ENCODE results near the gene UNK.
"Not testable (repeated sequence)": the region's sequence is repeated elsewhere in the genome, so short reads cannot be mapped to it uniquely, and the experiment has no call there.

UNK gene

GRCh38 chr17:75849279-75849646 lies 64.7 kb downstream of the UNK start:
- Histone ChIP-seq H3K4me3 (ENCODE audit: low read length) (no peak overlapping the region), H3K36me3 (ENCODE audit: control insufficient read depth, insufficient read depth, low read length) (peaks cover 39% of the 10 kb centered on the region), H3K27me3 (ENCODE audit: control insufficient read depth, insufficient read depth, low read length) (no peaks in the 10 kb centered on the region), H3K9ac (ENCODE audit: low read length) (peak overlapping the region; percentile 0), H3K9me3 (ENCODE audit: control insufficient read depth, low read length) (no peaks in the 10 kb centered on the region), H3K4me1 (ENCODE audit: control insufficient read depth, insufficient read depth, low read length) (peaks cover 54% of the 10 kb centered on the region)

- H3K9me3 ChIP-seq (ENCODE audit: control insufficient read depth, low read length): no peaks in the 10 kb centered on the region
- H3K36me3 ChIP-seq (ENCODE audit: control insufficient read depth, insufficient read depth, low read length): peaks cover 39% of the 10 kb centered on the region
- peaks cover 53% of the 10 kb centered on the region for H3K4me1 ChIP-seq (ENCODE audit: control insufficient read depth, insufficient read depth, low read length)
- no peak overlapping the region for H3K9ac ChIP-seq (ENCODE audit: low read length)
- H3K4me3 ChIP-seq (ENCODE audit: low read length): no peak overlapping the region
- H3K27me3 ChIP-seq (ENCODE audit: control insufficient read depth, insufficient read depth, low read length): no peaks in the 10 kb centered on the region
These were observed 65.1 kb downstream of the UNK start for GRCh38 chr17:75849724-75850123.

- Histone ChIP-seq H3K27me3 (ENCODE audit: control insufficient read depth, insufficient read depth, low read length) (no peaks in the 10 kb centered on the region), H3K4me3 (ENCODE audit: low read length) (no peak overlapping the region), H3K9ac (ENCODE audit: low read length) (no peak overlapping the region), H3K36me3 (ENCODE audit: control insufficient read depth, insufficient read depth, low read length) (peaks cover 39% of the 10 kb centered on the region), H3K4me1 (ENCODE audit: control insufficient read depth, insufficient read depth, low read length) (peaks cover 40% of the 10 kb centered on the region), H3K9me3 (ENCODE audit: control insufficient read depth, low read length) (no peaks in the 10 kb centered on the region)
These were observed 66.5 kb downstream of the UNK start for GRCh38 chr17:75850928-75851692.

GRCh38 chr17:75851693-75851991 lies 67.0 kb downstream of the UNK start:
- H3K9me3 ChIP-seq (ENCODE audit: control insufficient read depth, low read length); H3K4me3 ChIP-seq (ENCODE audit: low read length); H3K27me3 ChIP-seq (ENCODE audit: control insufficient read depth, insufficient read depth, low read length); H3K9ac ChIP-seq (ENCODE audit: low read length): not testable (repeated sequence)
- Histone ChIP-seq H3K36me3 (ENCODE audit: control insufficient read depth, insufficient read depth, low read length) (peaks cover 38% of the 10 kb centered on the region), H3K4me1 (ENCODE audit: control insufficient read depth, insufficient read depth, low read length) (peaks cover 37% of the 10 kb centered on the region)

GRCh38 chr17:75853433-75853832 lies 68.8 kb downstream of the UNK start:
- H3K4me1 ChIP-seq (ENCODE audit: control insufficient read depth, insufficient read depth, low read length): peaks cover 22% of the 10 kb centered on the region
- no peak overlapping the region for H3K9ac ChIP-seq (ENCODE audit: low read length)

GRCh38 chr17:75854101-75854748 lies 69.6 kb downstream of the UNK start:
- peaks cover 14% of the 10 kb centered on the region for H3K4me1 ChIP-seq (ENCODE audit: control insufficient read depth, insufficient read depth, low read length)
- H3K36me3 ChIP-seq (ENCODE audit: control insufficient read depth, insufficient read depth, low read length): peaks cover 16% of the 10 kb centered on the region
- peak overlapping the region; percentile 45 for H3K4me3 ChIP-seq (ENCODE audit: low read length)

More at GRCh38 chr17:75853433-75853832, 68.8 kb downstream of the UNK start:
- Histone ChIP-seq H3K4me3 (ENCODE audit: low read length) (no peak overlapping the region), H3K27me3 (ENCODE audit: control insufficient read depth, insufficient read depth, low read length) (no peaks in the 10 kb centered on the region), H3K9me3 (ENCODE audit: control insufficient read depth, low read length) (no peaks in the 10 kb centered on the region), H3K36me3 (ENCODE audit: control insufficient read depth, insufficient read depth, low read length) (peaks cover 21% of the 10 kb centered on the region)

GRCh38 chr17:75854881-75855309 lies 70.3 kb downstream of the UNK start:
- Histone ChIP-seq H3K9ac (ENCODE audit: low read length) (peak overlapping the region; percentile 97), H3K36me3 (ENCODE audit: control insufficient read depth, insufficient read depth, low read length) (peaks cover 9% of the 10 kb centered on the region), H3K4me3 (ENCODE audit: low read length) (peak overlapping the region; percentile 45), H3K27me3 (ENCODE audit: control insufficient read depth, insufficient read depth, low read length) (no peaks in the 10 kb centered on the region), H3K4me1 (ENCODE audit: control insufficient read depth, insufficient read depth, low read length) (peaks cover 14% of the 10 kb centered on the region), H3K9me3 (ENCODE audit: control insufficient read depth, low read length) (no peaks in the 10 kb centered on the region)

More at GRCh38 chr17:75854101-75854748, 69.6 kb downstream of the UNK start:
- H3K27me3 ChIP-seq (ENCODE audit: control insufficient read depth, insufficient read depth, low read length): no peaks in the 10 kb centered on the region
- no peaks in the 10 kb centered on the region for H3K9me3 ChIP-seq (ENCODE audit: control insufficient read depth, low read length)
- H3K9ac ChIP-seq (ENCODE audit: low read length): peak overlapping the region; percentile 97

GRCh38 chr17:75855310-75856061 lies 70.9 kb downstream of the UNK start, which contains the start of gene WBP2:
Gene WBP2 (minus strand): TSS chr17:75855335. CDS start chr17:75855297, 38 bp downstream.
- H3K27me3 ChIP-seq (ENCODE audit: control insufficient read depth, insufficient read depth, low read length): no peaks in the 10 kb centered on the region
- H3K36me3 ChIP-seq (ENCODE audit: control insufficient read depth, insufficient read depth, low read length): peaks cover 8% of the 10 kb centered on the region
- H3K9me3 ChIP-seq (ENCODE audit: control insufficient read depth, low read length): no peaks in the 10 kb centered on the region
- H3K4me1 ChIP-seq (ENCODE audit: control insufficient read depth, insufficient read depth, low read length): peaks cover 14% of the 10 kb centered on the region
- H3K4me3 ChIP-seq (ENCODE audit: low read length): peak within 1 kb of the TSS; percentile 75
- H3K9ac ChIP-seq (ENCODE audit: low read length): peak within 1 kb of the TSS; percentile 97

- Histone ChIP-seq H3K9ac (ENCODE audit: low read length) (peak overlapping the region; percentile 97), H3K4me3 (ENCODE audit: low read length) (peak overlapping the region; percentile 75), H3K36me3 (ENCODE audit: control insufficient read depth, insufficient read depth, low read length) (peaks cover 2% of the 10 kb centered on the region), H3K4me1 (ENCODE audit: control insufficient read depth, insufficient read depth, low read length) (peaks cover 14% of the 10 kb centered on the region), H3K9me3 (ENCODE audit: control insufficient read depth, low read length) (no peaks in the 10 kb centered on the region), H3K27me3 (ENCODE audit: control insufficient read depth, insufficient read depth, low read length) (no peaks in the 10 kb centered on the region)
These were observed 71.6 kb downstream of the UNK start for GRCh38 chr17:75856062-75856756.

- H3K9me3 ChIP-seq (ENCODE audit: control insufficient read depth, low read length); H3K4me1 ChIP-seq (ENCODE audit: control insufficient read depth, insufficient read depth, low read length); H3K36me3 ChIP-seq (ENCODE audit: control insufficient read depth, insufficient read depth, low read length); H3K9ac ChIP-seq (ENCODE audit: low read length); H3K27me3 ChIP-seq (ENCODE audit: control insufficient read depth, insufficient read depth, low read length); H3K4me3 ChIP-seq (ENCODE audit: low read length): not testable (repeated sequence)
These were observed 74.8 kb downstream of the UNK start for GRCh38 chr17:75859358-75859757.

GRCh38 chr17:75861927-75862317 lies 77.3 kb downstream of the UNK start:
- no peaks in the 10 kb centered on the region for H3K9me3 ChIP-seq (ENCODE audit: control insufficient read depth, low read length)
- H3K36me3 ChIP-seq (ENCODE audit: control insufficient read depth, insufficient read depth, low read length): no peaks in the 10 kb centered on the region
- H3K4me1 ChIP-seq (ENCODE audit: control insufficient read depth, insufficient read depth, low read length): no peaks in the 10 kb centered on the region
- no peak overlapping the region for H3K9ac ChIP-seq (ENCODE audit: low read length)
- no peaks in the 10 kb centered on the region for H3K27me3 ChIP-seq (ENCODE audit: control insufficient read depth, insufficient read depth, low read length)
- no peak overlapping the region for H3K4me3 ChIP-seq (ENCODE audit: low read length)
